ENCODE results near the gene PCOLCE2.
"Not testable (repeated sequence)": the region's sequence is repeated elsewhere in the genome, so short reads cannot be mapped to it uniquely, and the experiment has no call there.

Gene PCOLCE2

DNA sequence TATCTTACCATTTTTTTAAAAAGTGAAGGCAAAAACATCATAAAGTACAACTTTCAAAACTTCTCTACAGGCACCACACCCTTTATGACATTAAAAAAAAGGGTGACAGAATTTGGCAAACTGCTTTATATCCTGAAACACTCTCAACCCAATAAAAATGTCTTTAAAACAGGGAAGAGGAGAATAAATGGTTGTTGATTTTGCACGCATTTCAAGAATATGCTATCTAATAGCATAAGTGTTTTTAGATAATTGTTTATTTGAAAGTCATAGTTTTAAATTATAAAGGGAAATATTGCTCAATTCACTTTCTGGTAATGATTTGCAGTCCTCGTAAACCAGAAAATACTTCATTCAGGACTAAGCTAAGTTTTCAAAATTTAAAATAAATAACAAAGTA lies 1.7 kb upstream of the PCOLCE2 start:
- no peak for TF ChIP-seq ZFX (IDR thresholded peaks at IDR 0.05)
- TF ChIP-seq, protein P1, sequence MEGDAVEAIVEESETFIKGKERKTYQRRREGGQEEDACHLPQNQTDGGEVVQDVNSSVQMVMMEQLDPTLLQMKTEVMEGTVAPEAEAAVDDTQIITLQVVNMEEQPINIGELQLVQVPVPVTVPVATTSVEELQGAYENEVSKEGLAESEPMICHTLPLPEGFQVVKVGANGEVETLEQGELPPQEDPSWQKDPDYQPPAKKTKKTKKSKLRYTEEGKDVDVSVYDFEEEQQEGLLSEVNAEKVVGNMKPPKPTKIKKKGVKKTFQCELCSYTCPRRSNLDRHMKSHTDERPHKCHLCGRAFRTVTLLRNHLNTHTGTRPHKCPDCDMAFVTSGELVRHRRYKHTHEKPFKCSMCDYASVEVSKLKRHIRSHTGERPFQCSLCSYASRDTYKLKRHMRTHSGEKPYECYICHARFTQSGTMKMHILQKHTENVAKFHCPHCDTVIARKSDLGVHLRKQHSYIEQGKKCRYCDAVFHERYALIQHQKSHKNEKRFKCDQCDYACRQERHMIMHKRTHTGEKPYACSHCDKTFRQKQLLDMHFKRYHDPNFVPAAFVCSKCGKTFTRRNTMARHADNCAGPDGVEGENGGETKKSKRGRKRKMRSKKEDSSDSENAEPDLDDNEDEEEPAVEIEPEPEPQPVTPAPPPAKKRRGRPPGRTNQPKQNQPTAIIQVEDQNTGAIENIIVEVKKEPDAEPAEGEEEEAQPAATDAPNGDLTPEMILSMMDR (conservative IDR thresholded peaks at IDR 0.05), result no peak
- H3K27ac ChIP-seq, result no peak overlapping the region

DNA sequence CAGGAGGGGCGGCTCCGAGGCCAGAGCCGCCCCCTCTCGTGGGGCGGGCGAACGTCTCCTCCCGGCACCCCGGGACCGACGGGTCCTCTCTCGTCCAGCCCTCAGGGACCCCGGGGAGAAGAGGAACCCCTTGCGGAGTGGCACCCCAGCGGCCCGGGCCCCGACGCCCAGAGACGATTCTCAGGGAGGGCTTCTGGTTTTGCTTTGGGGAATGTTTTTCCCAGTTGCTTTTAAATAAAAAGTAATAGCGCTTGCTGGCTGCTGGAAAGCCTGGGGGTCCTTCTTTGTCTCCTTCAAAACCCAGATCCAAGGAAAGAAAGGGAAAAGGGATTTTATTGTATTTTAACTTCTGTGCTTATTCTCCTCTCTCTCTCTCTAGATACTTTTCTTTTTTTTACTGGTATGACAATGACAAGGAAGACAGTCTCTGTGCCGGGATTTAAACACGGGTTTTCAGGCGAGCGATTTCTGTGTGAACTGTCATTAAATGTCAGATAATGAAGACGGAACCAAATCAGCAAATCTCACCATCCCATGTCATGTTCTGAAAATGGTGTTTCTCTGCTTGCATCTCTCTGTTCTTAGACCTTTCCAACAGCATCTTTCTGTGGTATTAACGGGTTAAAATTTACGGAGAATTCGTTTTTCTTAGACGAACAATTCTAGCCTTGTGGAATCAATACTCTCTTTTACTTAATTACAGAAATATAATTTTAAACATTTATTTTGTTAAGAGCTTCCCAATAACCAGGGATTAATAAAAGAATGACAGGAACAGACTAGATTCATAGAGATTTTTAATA lies 530 bp upstream of the PCOLCE2 start:
- no peak overlapping the region for H3K27ac ChIP-seq
- no peak for TF ChIP-seq ZFX (IDR thresholded peaks at IDR 0.05)
- TF ChIP-seq, protein P1 (conservative IDR thresholded peaks at IDR 0.05), result no peak

DNA sequence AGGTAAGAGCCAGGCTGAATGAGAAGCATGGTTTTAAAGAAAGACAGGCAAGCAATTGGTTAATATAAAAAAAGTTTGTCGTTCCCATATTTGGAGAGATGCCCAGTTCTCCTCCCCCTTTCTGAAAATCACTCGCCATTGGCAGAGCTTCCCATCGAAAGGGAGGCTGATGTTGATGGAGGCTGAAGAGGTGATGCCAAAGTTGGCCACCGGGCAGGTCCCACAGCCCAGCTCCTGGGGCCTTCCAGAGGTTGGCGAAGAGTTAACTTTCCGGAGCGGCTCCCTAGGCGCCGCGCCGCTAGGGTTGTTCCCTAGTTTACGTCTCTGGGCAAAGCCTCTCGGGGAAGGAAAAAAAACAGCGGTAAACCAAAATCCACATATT lies 793 bp downstream of the PCOLCE2 start:
- no peak overlapping the region for H3K27ac ChIP-seq
- TF ChIP-seq, protein P1 (conservative IDR thresholded peaks at IDR 0.05), result no peak
- no peak for TF ChIP-seq ZFX (IDR thresholded peaks at IDR 0.05)

DNA sequence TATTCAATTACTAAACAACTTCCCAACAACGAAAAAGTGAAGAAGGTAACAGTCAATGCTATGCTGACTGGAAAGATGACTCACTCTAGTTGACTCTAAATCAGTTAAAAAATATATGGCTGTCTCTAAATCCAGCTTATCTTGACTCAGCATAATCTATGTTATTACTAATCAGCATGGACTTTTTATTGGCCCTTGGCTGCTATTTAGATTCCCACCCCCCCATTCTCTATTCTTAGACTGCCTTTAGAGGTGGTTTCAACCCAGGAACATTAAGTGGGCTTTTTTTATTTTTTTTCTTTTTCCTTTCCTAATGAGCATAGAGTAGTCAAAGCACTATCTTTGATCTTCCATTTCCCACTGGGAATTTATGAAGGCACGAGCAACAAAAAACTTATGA lies 1.9 kb downstream of the PCOLCE2 start:
- TF ChIP-seq, protein P1 (conservative IDR thresholded peaks at IDR 0.05), result no peak
- TF ChIP-seq ZFX (IDR thresholded peaks at IDR 0.05), result no peak
- no peak overlapping the region for H3K27ac ChIP-seq

DNA sequence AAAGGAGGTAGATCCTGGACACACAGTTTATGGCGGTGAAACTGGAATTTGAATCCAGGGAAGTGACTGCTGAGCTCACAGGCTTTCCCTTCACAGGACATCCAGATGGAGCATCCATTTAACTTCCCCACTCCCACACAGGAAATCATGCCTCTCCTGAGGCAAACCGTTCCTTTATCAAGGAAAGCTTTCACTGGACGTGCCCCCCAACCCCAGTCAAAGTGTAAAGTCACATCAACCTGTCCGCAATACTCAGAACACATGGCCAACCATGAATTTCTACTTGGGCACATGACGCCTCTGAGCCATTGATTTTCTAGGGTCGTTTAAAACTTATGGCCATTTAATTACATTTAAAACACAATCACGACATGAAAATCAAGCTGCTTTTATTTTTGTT lies 2.9 kb downstream of the PCOLCE2 start:
- TF ChIP-seq ZFX (IDR thresholded peaks at IDR 0.05), result no peak
- TF ChIP-seq, protein P1 (conservative IDR thresholded peaks at IDR 0.05), result no peak
- H3K27ac ChIP-seq, result no peak overlapping the region

DNA sequence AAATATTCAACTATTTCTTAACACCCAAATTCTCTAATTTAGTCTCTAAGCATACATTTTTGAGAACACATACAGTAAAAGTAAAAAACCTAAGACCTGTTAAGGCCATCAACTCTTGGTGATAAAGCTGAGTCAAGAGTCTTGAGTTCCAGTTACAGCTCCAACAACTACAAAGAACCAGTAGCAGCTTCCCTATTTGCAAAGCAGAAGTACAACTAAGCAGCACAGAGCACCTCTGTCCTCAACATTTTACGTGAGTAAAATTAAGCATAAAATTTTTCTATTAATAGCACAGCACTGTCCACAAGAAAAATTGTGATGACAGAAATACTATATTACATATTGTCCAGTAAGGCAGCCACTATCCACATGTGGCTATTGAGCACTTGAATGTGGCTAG lies 4.4 kb downstream of the PCOLCE2 start:
- TF ChIP-seq, protein P1 (conservative IDR thresholded peaks at IDR 0.05), result no peak
- no peak for TF ChIP-seq ZFX (IDR thresholded peaks at IDR 0.05)
- no peak overlapping the region for H3K27ac ChIP-seq

DNA sequence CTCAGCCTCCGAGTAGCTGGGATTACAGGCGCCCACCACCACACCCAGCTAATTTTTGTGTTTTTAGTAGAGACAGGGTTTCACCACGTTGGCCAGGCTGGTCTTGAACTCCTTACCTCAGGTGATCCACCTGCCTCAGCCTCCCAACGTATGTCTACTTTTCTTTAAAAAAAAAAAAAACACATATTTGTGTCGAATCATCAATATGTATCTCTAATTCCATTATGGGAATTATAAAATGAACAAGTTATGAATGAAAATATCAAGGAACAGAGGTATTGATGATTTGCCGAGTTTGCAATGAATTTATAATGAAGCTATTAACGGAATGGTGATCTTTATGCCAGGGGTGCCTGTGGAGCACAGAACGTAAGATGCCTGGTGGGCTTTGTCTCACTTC lies 5.3 kb downstream of the PCOLCE2 start:
- H3K27ac ChIP-seq, result not testable (repeated sequence)
